GM20431 (cell line): Measurements from ENCODE around the gene TBCE.
"Not testable (repeated sequence)": the region's sequence is repeated elsewhere in the genome, so short reads cannot be mapped to it uniquely, and the experiment has no call there.

Experiments used
- in situ Hi-C: fragments of 300-500 bp; cut with MseI, MboI; formaldehyde crosslinking; loops from one replicate; pipeline ENCODE4 v1.15.0; 2020; ENCODE audit warnings: low sequenced_read_pairs; ENCODE audit not compliant: unreplicated experiment

Gene TBCE

DNA sequence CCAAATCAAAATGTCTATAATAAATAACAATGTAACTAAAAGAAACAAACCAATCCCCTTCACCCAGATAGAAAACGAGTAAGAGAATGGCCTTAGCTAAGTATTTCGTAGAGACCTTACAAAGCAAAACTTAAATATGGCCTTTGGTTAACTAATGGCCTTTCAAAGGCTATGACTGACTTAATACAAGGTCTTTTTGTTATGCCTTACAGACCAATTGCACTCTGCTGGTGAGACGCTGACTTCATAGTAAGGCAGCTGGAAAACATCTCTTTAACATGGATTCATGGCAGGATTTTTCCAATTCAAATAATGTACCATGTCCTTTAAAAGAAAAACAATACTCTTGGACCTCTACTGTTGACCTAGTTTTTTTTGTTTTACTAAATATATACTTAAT lies 15.8 kb upstream of the TBCE start:
- in situ Hi-C loops, result no loop called here

DNA sequence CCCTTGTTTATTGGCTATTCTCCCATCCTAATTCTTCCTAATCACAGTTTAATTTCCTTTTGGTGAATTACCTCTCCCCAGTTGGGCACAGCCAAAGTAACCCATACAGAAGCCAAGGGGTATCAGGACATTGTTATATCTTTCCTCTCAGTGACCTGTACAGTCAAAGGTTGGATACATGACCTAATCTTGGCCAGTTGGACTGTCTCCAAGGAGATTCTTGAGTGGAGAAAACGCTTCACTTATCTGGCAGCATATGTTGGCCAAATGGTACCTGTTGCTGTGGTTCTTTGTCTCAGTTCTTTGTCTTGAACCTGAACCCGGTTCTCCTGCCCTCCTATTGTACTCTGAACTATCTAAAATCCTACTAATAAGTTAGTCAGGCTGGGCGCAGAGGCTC lies 15.3 kb upstream of the TBCE start:
- in situ Hi-C loops, result no loop called here

DNA sequence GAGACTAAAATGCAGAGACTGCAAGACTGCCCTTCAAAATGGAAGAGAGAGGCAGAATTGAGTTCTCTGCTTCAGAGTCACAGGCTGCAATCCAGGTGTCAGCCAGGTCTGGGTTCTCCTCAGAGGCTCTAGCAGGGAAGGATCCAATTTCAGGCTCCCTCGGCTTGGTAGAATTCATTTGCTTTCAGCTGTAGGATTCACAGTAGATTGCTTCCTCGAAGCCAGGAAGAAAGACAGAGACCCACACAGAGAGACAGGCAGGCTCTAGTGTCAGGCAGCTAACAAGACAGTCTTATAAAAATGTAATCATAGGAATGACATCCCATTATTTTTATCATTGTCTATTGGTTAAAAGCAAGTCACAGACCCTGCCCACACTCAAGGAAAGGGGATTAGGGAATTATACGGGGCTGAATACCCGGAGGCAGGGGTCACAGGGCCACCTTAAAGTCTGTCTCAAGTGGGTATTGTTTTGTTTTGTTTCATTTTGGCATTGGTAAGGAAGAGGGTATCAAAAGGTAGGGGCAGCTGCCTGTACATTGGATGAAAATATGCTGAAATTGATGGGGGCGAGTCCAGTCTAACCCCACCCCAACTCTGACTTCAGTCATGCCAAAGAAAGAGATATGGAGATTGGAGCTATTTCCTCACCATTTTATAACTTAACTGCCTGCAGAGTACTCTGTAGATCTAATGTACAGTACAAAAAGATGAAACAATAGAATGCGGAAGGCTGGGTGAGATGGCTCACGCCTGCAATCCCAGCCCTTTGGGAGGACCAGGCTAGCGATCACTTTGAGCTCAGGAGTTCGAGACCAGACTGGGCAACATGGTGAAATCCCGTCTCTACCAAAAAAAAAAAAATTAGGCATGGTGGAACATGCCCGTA lies 9.5 kb upstream of the TBCE start:
- in situ Hi-C loops, result no loop called here

DNA sequence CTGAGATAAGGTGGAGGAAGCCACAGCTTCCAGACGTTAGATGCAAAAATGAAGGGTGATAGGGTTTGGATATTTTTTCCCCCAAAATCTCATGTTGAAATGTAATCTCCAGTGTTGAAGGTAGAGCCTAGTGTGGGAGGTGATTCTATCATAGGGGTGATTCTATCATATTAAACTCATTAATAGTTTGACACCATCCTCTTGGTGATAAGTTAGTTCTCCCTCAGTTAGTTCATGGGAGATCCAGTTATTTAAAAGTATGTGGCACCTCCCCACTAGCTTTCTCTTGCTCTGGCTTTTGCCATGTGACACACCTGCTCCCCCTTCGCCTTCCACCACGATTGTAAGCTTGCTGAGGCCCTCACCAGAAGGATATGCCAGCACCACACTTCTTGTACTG lies 8.3 kb upstream of the TBCE start:
- in situ Hi-C loops, result no loop called here

DNA sequence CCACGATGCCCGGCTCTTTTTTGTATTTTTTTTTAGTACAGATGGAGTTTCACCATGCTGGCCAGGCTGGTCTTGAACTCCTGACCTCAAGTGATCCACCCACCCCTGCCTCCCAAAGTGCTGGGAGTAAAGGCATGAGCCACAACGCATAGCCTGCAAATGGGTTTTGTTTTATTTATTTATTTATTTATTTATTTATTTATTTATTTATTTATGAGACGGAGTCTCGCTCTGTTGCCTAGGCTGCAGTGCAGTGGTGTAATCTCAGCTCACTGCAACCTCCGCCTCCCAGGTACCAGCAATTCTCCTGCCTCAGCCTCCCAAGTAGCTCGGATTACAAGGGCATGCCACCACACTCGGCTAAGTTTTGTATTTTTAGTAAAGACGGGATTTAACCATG lies 3.0 kb upstream of the TBCE start:
- in situ Hi-C loops, result not testable (repeated sequence)

DNA sequence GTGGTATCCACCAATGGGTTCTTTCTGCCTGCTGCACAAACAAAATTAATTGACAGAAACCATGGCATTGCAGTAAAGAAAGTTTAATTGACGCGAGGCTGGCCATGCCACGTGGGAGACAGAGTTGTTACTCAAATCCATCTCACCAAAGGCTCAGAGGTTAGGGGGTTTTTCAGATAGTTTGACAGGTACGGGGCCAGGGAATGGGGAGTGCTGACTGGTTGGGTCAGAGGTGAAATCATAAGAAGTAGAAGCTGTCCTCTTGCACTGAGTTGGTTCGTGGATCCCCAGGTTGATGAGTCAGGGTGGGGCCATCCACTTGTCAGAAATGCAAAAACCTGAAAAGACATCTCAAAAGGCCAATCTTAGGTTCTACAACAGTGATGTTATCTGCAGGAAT lies 941 bp upstream of the TBCE start:
- in situ Hi-C loops, result no loop called here

DNA sequence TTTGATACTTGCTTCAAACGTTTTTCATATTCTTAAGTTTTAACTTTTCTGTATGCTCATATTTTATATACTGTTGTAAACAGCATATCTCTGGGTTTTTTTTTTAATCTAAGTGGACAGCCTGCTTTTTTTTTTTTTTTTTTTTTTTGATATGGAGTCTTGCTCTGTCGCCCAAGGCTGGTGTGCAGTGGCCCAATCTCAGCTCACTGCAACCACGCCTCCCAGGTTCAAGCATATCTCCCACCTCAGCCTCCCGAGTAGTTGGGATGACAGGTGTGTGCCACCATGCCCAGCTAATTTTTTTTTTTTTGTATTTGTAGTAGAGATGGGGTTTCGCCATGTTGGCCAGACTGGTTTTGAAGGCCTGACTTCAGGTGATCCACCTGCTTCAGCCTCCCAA lies 1.2 kb downstream of the TBCE start:
- in situ Hi-C loops, result no loop called here

DNA sequence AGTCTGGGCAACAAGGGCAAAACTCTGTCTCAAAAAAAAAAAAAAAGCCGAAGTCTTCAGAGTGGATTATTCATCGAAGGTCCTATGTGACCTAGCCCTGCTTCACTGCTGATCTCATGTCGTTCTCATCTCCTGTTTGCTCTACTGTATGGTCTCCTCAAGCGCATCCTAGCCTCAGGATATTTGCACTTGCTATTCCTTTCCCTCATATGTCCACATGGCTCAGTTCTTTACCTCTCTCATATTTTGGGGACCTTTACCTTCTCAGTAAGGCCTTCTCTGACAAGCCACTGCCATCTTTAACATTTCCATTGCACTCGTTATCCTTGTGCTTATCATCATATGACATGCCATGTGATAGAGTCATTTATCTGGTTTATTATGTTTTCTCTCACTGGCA lies 2.6 kb downstream of the TBCE start:
- in situ Hi-C loops, result no loop called here

DNA sequence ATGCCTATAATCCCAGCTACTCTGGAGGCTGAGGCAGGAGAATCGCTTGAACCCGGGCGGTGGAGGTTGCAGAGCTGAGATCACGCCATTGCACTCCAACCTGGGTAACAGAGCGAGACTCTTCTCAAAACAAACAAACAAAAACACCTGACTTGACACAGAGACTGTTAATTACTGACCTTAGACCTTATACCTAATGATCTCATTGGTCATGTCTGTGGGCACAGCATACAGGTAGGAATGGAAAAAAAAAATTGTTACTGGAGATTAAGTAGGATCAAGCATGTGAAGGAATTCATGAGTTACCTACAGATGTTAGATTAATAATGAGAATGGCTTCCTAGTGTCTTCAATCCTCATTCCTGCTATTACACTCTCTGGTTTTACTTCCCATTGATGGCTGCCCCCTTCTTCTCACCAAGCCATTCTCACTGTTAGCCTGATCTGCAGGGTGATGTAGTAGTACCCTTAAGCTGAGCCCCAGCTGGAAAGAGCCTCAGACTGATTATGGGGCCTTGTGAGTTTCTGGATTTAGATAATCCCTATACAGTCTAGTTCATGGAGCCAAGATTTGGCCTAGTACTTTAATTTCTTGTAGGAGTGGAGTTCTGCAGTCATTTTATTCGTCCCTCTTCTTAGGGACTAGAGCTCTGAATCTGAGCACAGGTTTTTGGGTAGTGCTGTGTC lies 8.8 kb downstream of the TBCE start:
- in situ Hi-C loops, result no loop called here

DNA sequence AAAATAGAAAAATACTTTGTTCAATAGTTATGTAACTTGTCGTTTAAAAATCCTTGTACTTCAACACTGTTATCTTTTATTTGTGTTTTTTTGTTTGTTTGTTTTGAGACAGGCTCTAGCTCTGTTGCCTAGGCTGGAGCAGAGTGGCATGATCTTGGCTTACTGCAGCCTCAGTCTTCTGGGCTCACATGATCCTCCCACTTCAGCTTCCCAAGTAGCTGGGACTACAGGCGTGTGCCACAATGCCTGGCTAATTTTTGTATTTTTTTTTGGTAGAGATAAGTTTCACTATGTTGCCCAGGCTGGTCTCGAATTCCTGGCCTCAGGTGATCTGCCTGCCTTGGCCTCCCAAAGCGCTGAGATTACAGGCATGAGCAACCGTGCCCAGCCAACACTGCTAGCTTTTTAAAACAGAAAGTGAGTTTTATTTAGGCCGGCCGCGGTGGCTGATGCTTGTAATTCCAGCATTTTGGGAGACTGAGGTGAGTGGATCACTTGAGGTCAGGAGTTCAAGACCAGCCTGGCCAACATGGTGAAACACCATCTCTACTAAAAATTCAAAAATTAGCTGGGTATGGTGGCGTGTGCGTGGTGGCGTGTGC lies 11.0 kb downstream of the TBCE start:
- in situ Hi-C loops, result not testable (repeated sequence)

DNA sequence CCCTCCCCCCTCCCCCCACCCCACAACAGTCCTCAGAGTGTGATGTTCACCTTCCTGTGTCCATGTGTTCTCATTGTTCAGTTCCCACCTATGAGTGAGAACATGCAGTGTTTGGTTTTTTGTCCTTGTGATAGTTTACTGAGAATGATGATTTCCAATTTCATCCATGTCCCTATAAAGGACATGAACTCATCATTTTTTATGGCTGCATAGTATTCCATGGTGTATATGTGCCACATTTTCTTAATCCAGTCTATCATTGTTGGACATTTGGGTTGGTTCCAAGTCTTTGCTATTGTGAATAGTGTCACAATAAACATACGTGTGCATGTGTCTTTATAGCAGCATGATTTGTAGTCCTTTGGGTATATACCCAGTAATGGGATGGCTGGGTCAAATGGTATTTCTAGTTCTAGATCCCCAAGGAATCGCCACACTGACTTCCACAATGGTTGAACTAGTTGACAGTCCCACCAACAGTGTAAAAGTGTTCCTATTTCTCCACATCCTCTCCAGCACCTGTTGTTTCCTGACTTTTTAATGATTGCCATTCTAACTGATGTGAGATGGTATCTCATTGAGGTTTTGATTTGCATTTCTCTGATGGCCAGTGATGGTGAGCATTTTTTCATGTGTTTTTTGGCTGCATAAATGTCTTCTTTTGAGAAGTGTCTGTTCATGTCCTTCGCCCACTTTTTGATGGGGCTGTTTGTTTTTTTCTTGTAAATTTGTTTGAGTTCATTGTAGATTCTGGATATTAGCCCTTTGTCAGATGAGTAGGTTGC lies 14.9 kb downstream of the TBCE start:
- in situ Hi-C loops, result not testable (repeated sequence)

DNA sequence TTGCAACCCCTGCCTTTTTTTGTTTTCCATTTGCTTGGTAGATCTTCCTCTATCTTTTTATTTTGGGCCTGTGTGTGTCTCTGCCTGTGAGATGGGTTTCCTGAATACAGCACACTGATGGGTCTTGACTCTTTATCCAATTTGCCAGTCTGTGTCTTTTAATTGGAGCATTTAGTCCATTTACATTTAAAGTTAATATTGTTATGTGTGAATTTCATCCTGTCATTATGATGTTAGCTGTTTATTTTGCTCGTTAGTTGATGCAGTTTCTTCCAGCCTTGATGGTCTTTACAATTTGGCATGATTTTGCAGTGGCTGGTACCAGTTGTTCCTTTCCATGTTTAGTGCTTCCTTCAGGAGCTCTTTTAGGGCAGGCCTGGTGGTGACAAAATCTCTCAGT lies 18.4 kb downstream of the TBCE start:
- in situ Hi-C loops, result not testable (repeated sequence)

DNA sequence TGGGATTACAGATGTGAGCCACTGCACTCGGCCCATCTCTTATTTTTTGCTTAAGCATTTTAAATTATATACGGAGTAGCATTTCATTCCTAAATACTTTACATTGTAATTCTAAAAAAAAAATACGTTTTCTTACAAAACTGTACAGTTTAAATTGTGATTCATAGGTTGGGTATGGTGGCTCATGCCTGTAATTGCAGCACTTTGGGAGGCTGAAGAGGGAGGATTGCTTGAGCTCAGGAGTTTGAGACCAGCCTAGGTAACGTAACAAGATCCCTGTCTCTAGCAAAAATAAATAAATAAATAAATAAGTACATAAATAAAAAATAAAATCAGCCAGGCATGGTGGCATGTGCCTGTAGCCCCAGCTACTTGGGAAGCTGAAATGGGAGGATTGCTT lies 24.6 kb downstream of the TBCE start:
- in situ Hi-C loops, result no loop called here

DNA sequence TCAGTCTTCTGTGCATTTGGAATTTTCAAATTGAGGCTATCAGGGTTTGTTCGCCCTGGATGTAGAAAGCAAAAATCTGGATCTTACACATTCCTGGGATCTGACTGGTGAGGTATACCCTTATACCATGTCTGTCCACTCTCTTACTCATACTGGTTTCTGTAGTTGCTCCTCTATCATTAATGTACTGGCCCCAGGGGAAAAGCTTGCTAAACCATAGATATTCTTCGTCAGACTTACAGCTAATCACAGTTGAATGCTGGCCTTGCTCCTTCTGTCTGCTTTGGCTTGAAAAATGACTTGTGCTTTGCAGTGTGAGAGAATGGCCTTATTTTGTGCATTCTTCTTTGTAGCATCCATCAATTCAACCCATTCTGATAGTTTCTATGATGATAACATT lies 30.5 kb downstream of the TBCE start:
- in situ Hi-C loops, result no loop called here

DNA sequence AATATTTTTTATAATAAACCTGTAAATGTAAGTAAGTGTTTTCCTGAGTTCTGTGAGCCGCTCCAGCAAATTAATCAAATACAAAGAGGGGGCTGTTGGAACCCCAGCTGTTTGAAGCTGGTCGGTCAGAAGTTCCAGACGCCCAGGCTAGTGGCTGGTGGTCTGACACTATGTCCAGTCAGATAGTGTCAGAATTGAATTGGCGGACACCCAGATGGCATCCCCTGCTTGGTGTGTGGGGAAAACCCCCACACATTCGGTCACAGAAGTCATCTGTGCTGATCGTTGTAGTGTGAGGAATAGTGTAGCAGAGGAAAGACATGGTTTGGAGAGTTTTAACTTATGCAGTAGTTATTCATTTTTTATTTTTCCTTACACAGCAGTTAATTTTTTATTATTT lies 32.4 kb downstream of the TBCE start:
- in situ Hi-C loops, result loop anchor here (25.0 kb wide), 2 partner anchors 137 to 287 kb away; no protein-coding TSS in a partner anchor

DNA sequence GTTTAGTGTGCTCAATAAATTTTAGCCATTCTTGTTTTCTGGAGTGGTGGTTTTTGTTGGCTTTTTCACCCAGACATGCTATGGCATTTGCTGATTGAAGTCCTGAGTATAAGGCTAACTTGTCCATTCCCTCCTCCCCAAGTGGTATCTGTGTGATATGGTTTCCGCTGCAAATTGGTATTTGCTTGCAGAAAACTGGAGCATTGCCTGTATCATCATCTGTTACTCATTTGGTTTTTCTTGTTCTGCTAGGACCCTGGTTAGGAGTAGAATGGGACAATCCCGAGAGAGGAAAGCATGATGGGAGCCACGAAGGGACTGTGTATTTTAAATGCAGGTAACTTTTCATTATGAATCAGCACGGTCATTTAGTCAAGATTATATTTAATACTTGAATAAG lies 34.0 kb downstream of the TBCE start:
- in situ Hi-C loops, result loop anchor here (25.0 kb wide), 2 partner anchors 139 to 289 kb away; no protein-coding TSS in a partner anchor

DNA sequence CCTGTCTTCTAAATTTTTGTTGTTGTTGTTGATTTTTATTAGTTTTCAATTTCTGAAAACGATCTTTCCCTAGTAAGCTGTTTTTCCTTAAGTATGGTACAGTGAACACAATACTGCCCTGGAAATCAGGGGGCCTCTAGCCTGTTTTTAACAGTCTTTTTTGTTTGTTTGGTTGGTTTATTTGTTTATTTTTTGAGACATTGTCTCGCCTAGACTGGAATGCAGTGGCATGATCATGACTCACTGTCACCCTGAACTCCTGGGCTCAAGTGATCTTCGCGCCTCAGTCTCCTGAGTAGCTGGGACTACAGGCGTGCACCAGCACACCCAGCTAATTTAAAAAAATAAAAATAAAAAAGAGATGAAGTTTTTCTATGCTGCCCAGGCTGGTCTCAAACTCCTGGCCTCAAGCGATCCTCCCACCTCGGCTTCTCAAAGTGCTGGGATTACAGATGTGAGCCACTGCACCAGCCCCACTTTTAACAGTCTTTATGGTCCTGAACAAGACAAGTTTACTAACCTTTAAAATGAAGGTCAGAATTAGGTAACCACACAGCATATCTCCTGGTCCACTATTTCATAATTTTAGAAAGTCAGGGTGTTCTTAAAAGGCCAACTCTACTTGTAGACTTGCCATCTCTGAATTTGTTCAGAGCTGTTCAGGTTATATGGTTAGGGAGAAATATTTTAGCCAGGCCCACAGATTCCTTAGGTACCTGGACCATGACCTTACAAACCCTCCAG lies 35.4 kb downstream of the TBCE start:
- in situ Hi-C loops, result loop anchor here (25.0 kb wide), 2 partner anchors 140 to 290 kb away; no protein-coding TSS in a partner anchor

DNA sequence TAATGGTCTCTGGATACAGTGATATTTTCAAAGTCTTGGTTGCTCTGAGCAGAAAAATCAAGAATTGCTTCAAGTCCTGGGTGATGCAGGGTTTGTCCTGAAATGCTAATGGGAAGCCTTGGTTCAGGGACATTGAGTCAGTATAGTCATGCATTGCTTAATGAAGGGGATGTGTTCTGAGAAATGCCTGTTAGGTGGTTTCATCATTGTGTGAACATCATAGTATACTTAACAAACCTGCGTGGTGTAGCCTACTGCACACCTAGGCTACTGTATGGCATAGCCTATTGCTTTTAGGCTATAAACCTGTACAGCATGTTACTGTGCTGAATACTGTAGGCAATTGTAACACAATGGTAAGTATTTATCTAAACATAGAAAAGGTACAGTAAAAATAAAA lies 36.4 kb downstream of the TBCE start:
- in situ Hi-C loops, result loop anchor here (25.0 kb wide), 2 partner anchors 141 to 291 kb away; no protein-coding TSS in a partner anchor

DNA sequence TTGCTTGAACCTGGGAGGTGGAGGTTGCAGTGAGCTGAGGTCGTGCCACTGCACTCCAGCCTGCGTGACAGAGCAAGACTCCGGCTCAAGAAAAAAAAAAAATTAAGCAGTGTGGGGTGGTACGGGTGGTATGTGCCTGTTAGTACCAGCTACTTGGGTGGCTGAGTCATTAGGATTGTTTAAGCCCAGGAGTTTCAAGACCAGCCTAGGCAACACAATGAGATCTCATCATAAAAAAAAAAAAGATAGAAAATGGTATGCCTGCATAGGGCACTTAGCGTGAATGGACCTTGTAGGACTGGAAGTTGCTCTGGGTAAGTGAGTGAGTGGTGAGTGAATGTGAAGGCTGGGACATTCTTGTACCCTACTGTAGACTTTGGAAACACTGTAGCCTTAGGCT lies 37.0 kb downstream of the TBCE start:
- in situ Hi-C loops, result loop anchor here (25.0 kb wide), 2 partner anchors 142 to 292 kb away; no protein-coding TSS in a partner anchor
